ENCODE data around the gene AK4. TPM values are rescaled to one million over a fixed set of nuclear protein-coding genes. Genes with fewer than 3 reads are reported as not detected.

AK4 gene
- polyA plus RNA-seq, 3 donors = 43.5 to 68.6 (median 65.7) TPM

DNA sequence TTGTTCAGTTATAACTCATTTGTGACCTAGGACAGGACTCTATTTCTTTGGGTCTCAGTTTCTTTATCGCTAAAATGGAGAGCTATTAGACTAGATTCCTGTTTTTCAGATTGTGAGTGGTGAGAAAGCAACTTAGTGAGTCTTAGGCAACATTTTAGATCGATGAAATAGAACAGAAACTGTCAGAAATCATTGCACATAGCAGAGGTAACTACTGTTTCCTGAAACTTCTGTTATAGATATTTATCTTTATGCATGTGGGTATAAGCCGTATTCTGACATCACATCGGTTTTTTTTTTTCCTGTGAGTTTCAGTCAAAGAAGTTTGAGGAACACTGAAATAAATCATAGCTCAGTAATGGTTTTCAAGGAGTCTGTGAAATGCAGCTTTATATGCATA lies 119.3 kb downstream of the AK4 start:
- DNase-seq (ENCODE audit: low read depth in 3 of 3, low spot score in 2 of 3) = no peak

DNA sequence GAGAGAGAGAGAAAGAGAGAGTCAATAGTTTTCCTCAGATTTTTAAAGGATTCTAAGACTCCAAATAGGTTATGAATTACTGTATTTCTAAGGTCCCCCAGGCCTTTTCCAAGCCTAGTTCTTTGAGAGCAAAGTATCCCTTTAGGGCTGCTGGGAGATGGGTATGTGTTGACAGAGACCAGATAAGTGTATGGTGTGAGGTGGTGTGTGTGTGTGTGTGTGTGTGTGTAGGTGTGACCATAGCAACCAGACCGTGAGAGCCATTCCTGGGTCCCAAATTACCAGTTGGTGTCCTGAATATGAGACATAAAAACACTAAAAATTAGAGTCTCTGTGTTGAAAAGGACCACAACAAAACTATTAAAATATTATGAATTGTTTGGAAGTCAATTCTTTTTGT lies 119.7 kb downstream of the AK4 start:
- no peak for DNase-seq (ENCODE audit: low read depth in 3 of 3, low spot score in 2 of 3)

DNA sequence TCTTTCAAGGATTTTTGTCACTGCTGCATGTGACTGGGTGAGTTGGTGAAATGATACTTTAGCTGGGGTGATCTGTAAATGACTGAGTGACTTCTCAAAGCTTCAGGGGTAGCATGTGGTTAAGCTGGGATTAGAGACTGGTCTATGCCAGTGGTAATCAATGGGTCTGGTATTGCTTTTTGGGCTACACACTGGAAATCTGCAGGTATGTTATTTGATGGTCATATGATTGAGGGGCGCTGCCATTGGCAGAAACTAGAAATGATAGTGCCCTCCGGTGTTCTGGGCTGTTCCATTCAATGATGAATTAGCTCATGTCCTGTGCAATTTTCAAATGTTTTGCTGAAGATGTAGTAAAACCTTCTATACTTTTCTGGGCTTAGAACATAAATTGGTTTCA lies 121.6 kb downstream of the AK4 start:
- no peak for DNase-seq (ENCODE audit: low read depth in 3 of 3, low spot score in 2 of 3)

DNA sequence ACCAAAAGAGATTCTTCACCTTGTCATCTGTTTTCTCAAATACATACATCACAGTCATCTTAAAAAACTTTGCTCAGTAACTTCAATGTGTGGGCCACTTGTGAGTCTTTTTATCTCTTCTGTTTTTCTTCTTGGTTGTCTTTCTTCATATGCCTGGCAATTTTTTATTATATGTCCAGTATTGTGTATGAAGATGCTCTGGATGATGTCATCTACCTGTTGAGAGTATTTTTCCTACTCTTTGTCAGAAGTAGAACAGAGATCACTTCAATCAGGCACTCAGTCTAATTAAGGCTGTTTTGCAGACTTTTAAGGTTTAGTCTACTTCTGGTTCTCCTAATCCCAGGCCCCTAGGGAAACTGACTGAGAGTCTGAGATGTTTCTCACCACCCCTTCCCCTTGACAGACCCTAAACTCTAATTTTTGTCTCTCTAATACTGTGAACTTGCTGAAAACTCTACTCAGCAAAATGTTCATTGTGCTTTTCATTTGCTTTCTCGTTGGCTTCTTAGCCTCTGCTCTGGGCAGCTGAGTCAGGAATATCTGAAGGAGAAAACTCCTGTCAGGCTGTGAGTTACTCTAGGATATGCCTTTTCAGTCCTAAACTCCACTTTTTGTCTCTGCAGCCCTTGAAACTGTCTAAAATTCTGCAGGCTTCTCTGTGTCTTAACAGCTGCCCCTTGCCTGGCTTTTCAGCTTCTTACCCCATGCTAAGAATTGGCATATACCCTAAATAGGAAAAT lies 128.4 kb downstream of the AK4 start:
- no peak for DNase-seq (ENCODE audit: low read depth in 3 of 3, low spot score in 2 of 3)

DNA sequence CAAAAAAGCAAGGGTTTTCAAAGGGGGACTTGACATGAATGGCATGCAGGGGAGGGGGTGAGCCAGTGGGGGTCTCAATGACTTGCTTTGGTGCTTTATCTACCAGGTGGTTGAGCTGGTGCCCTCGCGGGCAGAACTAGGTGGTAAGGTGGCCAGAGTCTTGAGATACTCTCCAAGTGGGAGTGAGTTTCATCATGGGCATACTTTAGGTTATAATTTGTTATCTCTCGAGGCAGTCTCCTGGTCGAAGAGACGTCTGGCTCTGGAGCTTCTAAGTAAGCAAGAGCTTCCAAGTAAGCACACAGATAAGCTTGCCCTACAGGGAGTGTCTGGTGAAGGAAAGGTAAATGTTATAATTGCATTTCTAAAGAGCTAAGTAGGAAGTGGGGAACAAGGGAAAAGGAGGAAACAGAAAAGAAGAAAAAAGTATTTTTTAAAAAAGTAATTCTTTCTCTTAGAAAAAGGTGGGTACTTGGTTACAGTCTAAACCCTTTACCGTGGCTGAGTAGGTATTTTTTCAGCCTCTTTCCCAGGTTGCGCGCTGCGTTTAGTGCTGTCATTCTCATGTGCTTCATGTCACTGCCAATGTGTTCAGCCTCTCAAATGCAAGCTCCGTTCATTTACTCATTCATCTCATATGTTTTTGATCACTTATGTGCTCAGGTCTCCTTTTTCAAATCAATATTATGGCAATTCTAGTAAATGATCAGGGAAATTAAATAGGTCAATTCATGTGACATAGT lies 129.8 kb downstream of the AK4 start:
- DNase-seq (ENCODE audit: low read depth in 3 of 3, low spot score in 2 of 3) = no peak

DNA sequence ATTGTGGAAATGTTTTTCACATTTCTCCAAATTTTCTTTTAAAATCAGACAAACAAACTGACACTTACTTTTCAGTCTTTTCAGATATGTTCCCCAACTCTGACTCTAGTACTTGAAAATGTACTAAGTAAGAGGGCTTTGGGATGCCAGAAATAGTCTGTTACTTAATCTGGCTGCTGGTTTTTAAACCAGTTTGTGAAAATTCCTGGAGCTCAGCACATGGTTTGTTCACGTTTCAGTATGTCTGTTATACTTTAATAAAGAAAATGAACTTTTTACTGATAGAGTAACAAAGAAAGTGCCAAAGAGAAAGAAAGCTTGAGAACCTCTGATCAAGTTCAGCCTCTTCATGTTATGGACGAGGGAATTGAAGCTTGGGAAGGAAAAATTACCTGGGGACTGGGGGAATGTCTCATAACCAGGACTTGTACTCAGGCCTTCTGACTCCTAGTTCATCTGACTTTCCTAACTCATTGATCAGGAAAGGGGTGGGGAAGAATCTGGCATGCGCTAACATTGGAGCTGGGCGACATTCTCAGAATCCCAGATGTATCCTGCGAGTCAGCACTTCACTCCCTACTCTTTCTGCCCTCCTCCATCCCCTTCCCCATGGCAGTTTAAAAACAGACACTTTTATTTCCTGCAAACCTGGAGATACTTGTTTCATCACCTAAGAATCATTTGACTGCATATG lies 130.5 kb downstream of the AK4 start:
- no peak for DNase-seq (ENCODE audit: low read depth in 3 of 3, low spot score in 2 of 3)

DNA sequence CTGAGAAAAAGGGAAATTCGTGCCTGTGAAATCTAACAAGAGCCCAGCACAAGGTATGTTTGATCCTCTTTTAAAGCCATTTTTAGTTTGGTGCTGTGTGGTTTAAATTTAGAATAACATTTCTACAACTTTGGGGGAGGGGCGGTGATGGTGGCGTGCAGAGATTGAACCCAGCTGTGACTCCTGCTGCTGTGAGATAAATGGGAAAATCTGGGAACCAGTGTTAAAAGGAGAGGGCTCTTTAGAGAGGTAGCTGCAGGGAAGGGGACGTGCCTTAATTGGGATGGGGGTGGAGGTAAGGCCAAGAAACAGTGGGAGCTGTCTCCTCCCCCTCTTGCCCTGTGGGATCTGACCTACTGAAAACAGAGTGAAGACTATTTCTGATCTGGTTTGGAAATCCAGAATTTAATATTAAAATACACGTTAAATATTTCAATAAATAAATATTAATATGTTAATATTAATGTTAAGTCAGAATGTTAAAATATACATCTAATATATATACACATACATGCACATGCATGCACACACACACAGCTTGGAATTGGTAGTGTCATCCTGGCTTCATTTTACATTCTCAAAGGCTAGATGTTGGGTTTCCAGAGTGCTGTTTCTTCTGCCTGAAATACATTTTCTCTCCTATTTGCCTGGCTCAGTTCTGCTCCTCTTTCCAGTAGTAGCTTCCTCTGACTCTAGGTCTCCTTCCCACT lies 131.2 kb downstream of the AK4 start:
- no peak for DNase-seq (ENCODE audit: low read depth in 3 of 3, low spot score in 2 of 3)

Other genes with a start within 250 kb of the AK4 start
- 100 to 1,000 TPM; 108 to 113 (median 112) TPM for gene JAK1, start 181.7 kb upstream of the AK4 start, polyA plus RNA-seq (ENCODE audit: insufficient read length in 3 of 3)
- gene DNAJC6, start 161.3 kb downstream of the AK4 start, polyA plus RNA-seq (ENCODE audit: insufficient read length in 3 of 3) = 1 to 10 TPM; 5.9 to 7.2 (median 6.8) TPM

Measured in right renal cortex interstitium (tissue), 3 donors.